Choroid plexus epithelial cell (primary cell): ENCODE data around the gene MCM10.
"Not testable (repeated sequence)": the region's sequence is repeated elsewhere in the genome, so short reads cannot be mapped to it uniquely, and the experiment has no call there.

Source experiments
- DNase-seq: peaks from one replicate; pipeline ENCODE4 v3.0.0-alpha.2; 2010; ENCODE audit warnings: low read depth
- H3K4me3 ChIP-seq: 2 replicates; pipeline ENCODE4 v1.5.1; 2011; ENCODE audit warnings: low read depth, mild to moderate bottlenecking, control low read depth, low read length, moderate library complexity
- CTCF ChIP-seq: conservative IDR thresholded peaks from 2 replicates; pipeline ENCODE4 v1.5.1; 2011; ENCODE audit warnings: low read depth, mild to moderate bottlenecking, control low read depth, inconsistent platforms, low read length, moderate library complexity

Gene MCM10

GRCh38 chr10:13238271-13239077 is 77.1 kb downstream of the MCM10 start:
- TF ChIP-seq CTCF, result no peak

GRCh38 chr10:13239923-13240322 is 78.6 kb downstream of the MCM10 start:
- TF ChIP-seq CTCF, result no peak
- no peak for DNase-seq
- no peak overlapping the region for H3K4me3 ChIP-seq

More at GRCh38 chr10:13238271-13239077, 77.1 kb downstream of the MCM10 start:
- H3K4me3 ChIP-seq, result no peak overlapping the region
- no peak for DNase-seq

- H3K4me3 ChIP-seq, result no peak overlapping the region
- DNase-seq, result no peak
- TF ChIP-seq CTCF, result no peak
Measured at GRCh38 chr10:13241613-13242012, 80.3 kb downstream of the MCM10 start.

DNA sequence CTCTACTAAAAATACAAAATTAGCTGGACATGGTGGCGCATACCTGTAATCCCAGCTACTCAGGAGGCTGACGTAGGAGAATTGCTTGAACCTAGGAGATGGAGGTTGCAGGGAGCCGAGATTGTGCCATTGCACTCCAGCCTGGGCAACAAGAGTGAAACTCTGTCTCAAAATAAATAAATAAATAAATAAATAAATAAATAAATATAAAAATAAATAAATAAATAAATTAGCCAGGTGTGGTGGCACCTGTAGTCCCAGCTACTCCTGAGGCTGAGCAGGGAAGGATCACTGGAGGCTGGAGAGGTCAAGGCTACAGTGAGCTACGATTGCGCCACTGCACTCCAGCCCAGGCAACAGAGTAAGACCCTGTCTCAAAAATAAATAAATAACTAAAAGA is 80.9 kb downstream of the MCM10 start:
- not testable (repeated sequence) for DNase-seq, H3K4me3 ChIP-seq

DNA sequence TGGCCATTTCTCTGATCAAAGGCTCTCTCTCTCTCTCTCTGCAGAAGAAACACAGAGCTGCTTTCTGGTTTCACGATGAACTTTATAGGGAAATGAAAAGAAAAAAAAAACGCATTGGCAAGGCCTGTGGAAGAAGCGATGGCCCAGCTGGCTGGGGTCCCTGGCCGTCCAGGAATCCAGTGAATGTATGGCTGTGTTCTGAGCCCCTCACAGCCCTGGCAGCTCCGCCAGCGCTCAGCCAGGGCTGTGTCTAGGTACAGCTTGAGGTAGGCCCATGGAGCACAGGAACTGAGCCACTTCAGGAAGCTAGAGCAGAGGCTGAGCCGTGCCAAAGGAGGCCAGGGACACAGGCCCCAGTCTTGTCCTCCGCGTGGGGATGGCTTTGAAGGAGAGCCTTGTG is 85.9 kb downstream of the MCM10 start:
- H3K4me3 ChIP-seq, result no peak overlapping the region
- DNase-seq, result no peak
- no peak for TF ChIP-seq CTCF

GRCh38 chr10:13247784-13248183 is 86.4 kb downstream of the MCM10 start:
- TF ChIP-seq CTCF, result no peak
- no peak for DNase-seq
- no peak overlapping the region for H3K4me3 ChIP-seq

GRCh38 chr10:13253726-13254125 is 92.4 kb downstream of the MCM10 start:
- H3K4me3 ChIP-seq, result no peak overlapping the region
- DNase-seq, result no peak

More at GRCh38 chr10:13253726-13254125, 92.4 kb downstream of the MCM10 start:
- no peak for TF ChIP-seq CTCF
